H1 (cell line): ENCODE measurements around the gene FAM53A. TPM values are rescaled to one million over a fixed set of nuclear protein-coding genes. Genes with fewer than 3 reads are reported as not detected.

ENCODE experiments used
- CTCF ChIA-PET: fragments of 300-600 bp; sonication (Branson Sonifier 250); formaldehyde crosslinking; loops from one replicate; lab custom pipeline; 2021; ENCODE audit not compliant: partially characterized antibody; lab: Charles Lee
- POLR2A ChIA-PET: fragments of 300-600 bp; sonication (Branson Sonifier 250); formaldehyde crosslinking; loops from one replicate; lab custom pipeline; 2021; ENCODE audit warnings: inconsistent platforms; ENCODE audit not compliant: partially characterized antibody; lab: Charles Lee
- DNase-seq, 2 experiments: peaks; one replicate each; pipeline versions ENCODE4 v3.0.0 to v3.0.0-alpha.2; 2010 to 2022; ENCODE audit warnings: low spot score in 2 of 2, low read depth in 1 of 2, mixed read lengths in 1 of 2
- FAIRE-seq: peaks from 2 replicates; lab custom pipeline; 2011; peaks lifted over from hg19 to GRCh38; lab: Jason Lieb, UNC
- H2AFZ ChIP-seq: 2 replicates; pipeline ENCODE4 v1.8.1; 2012; ENCODE audit warnings: low read length, inconsistent platforms
- H2AK5ac ChIP-seq: 2 replicates; pipeline ENCODE4 v1.6.1; 2013; ENCODE audit warnings: low read depth, low read length
- H2BK120ac ChIP-seq: replicated peaks from 2 replicates; pipeline ENCODE3; 2013; ENCODE audit warnings: low read depth, low read length, inconsistent platforms
- H2BK12ac ChIP-seq: 2 replicates; pipeline ENCODE4 v1.6.1; 2013; ENCODE audit warnings: low read depth, low read length
- H2BK15ac ChIP-seq: 2 replicates; pipeline ENCODE4 v1.6.1; 2013; ENCODE audit warnings: low read length
- H2BK20ac ChIP-seq: 2 replicates; pipeline ENCODE4 v1.6.1; 2013; ENCODE audit warnings: low read length
- H2BK5ac ChIP-seq: 2 replicates; pipeline ENCODE4 v1.6.1; 2013; ENCODE audit warnings: low read depth, low read length
- H3K14ac ChIP-seq: 2 replicates; pipeline ENCODE4 v1.6.1; 2013; ENCODE audit warnings: inconsistent platforms; ENCODE audit not compliant: insufficient read length
- H3K18ac ChIP-seq: 2 replicates; pipeline ENCODE4 v1.6.1; 2013; ENCODE audit warnings: low read length; ENCODE audit errors: extremely low read depth
- H3K23ac ChIP-seq: 2 replicates; pipeline ENCODE4 v1.6.1; 2013; ENCODE audit warnings: inconsistent platforms; ENCODE audit not compliant: insufficient read length
- H3K23me2 ChIP-seq: 2 replicates; pipeline ENCODE4 v1.6.1; 2013; ENCODE audit warnings: low read depth, low read length
- H3K27ac ChIP-seq: 2 replicates; pipeline ENCODE4 v1.6.1; 2011; ENCODE audit warnings: low read depth, low read length, inconsistent platforms
- H3K27me3 ChIP-seq, 4 experiments: replicated peaks in 1 of 4; 1 replicate in 1 of 4; 2 replicates in 3 of 4; pipeline versions ENCODE4 v1.6.1 to v1.8.1; 2011 to 2013; ENCODE audit warnings: low read length in 3 of 4, mild to moderate bottlenecking in 3 of 4, inconsistent platforms in 2 of 4, mixed read lengths in 2 of 4, moderate library complexity in 1 of 4; ENCODE audit not compliant: control insufficient read depth in 3 of 4, insufficient read depth in 3 of 4; ENCODE audit errors: extremely low read depth in 1 of 4
- H3K36me3 ChIP-seq, 4 experiments: 2 replicates each; pipeline versions ENCODE4 v1.6.1 to v1.8.1; 2011 to 2013; ENCODE audit warnings: mild to moderate bottlenecking in 4 of 4, low read length in 3 of 4, moderate library complexity in 2 of 4, control low read depth in 1 of 4, inconsistent platforms in 1 of 4; ENCODE audit not compliant: insufficient read depth in 4 of 4, control insufficient read depth in 2 of 4
- H3K4ac ChIP-seq: replicated peaks from 2 replicates; pipeline ENCODE3; 2013; ENCODE audit warnings: low read length, low read depth, mixed read lengths, inconsistent platforms; ENCODE audit not compliant: insufficient read length
- H3K4me1 ChIP-seq, 4 experiments: replicated peaks in 1 of 4; 1 replicate in 1 of 4; 2 replicates in 3 of 4; pipeline versions ENCODE4 v1.6.1 to v1.8.1; 2011 to 2013; ENCODE audit warnings: low read length in 3 of 4, inconsistent platforms in 2 of 4, mixed read lengths in 1 of 4; ENCODE audit not compliant: insufficient read depth in 4 of 4, control insufficient read depth in 3 of 4
- H3K4me2 ChIP-seq, 2 experiments: 2 replicates each; pipeline versions ENCODE4 v1.6.1 to v1.8.1; 2011 to 2013; ENCODE audit warnings: low read depth in 2 of 2, low read length in 2 of 2, control low read depth in 1 of 2, inconsistent platforms in 1 of 2, mild to moderate bottlenecking in 1 of 2; ENCODE audit not compliant: insufficient read depth in 1 of 2
- H3K4me3 ChIP-seq, 4 experiments: fragments of 200-600, 300-600 bp in 1 of 4; sonication (generic), shearing (Covaris generic), sonication (Bioruptor Twin) in 1 of 4; 2 replicates each; pipeline versions ENCODE4 v1.5.1 to v1.8.1; 2011 to 2016; ENCODE audit warnings: low read length in 4 of 4, low read depth in 3 of 4, control low read depth in 2 of 4, inconsistent platforms in 2 of 4, mild to moderate bottlenecking in 2 of 4, mixed read lengths in 1 of 4, moderate library complexity in 1 of 4; ENCODE audit not compliant: insufficient read depth in 2 of 4; ENCODE audit errors: extremely low read depth in 1 of 4
- H3K56ac ChIP-seq: replicated peaks from 2 replicates; pipeline ENCODE3; 2013; ENCODE audit warnings: low read depth, mild to moderate bottlenecking, mixed read lengths, low read length, inconsistent platforms; ENCODE audit not compliant: insufficient read length
- H3K79me1 ChIP-seq: 2 replicates; pipeline ENCODE4 v1.6.1; 2013; ENCODE audit warnings: low read depth, low read length, control low read depth
- H3K79me2 ChIP-seq, 2 experiments: 2 replicates each; pipeline versions ENCODE4 v1.6.1 to v1.8.1; 2012 to 2013; ENCODE audit warnings: low read length in 2 of 2, mild to moderate bottlenecking in 2 of 2, inconsistent platforms in 1 of 2; ENCODE audit not compliant: insufficient read depth in 2 of 2, control insufficient read depth in 1 of 2
- H3K9ac ChIP-seq, 4 experiments: replicated peaks in 1 of 4; 1 replicate in 1 of 4; 2 replicates in 3 of 4; pipeline versions ENCODE4 v1.6.1 to v1.8.1; 2011 to 2013; ENCODE audit warnings: low read depth in 3 of 4, low read length in 3 of 4, control low read depth in 2 of 4, mild to moderate bottlenecking in 2 of 4, moderate library complexity in 2 of 4, inconsistent platforms in 1 of 4; ENCODE audit errors: extremely low read depth in 1 of 4
- H3K9me3 ChIP-seq, 2 experiments: 2 replicates each; pipeline versions ENCODE4 v1.6.1 to v1.8.1; 2012 to 2013; ENCODE audit warnings: mild to moderate bottlenecking in 2 of 2, moderate library complexity in 2 of 2, control low read depth in 1 of 2, inconsistent platforms in 1 of 2, low read depth in 1 of 2, low read length in 1 of 2, mixed read lengths in 1 of 2; ENCODE audit not compliant: insufficient read depth in 2 of 2
- H4K20me1 ChIP-seq, 2 experiments: replicated peaks in 1 of 2; 2 replicates each; pipeline versions ENCODE3 to v1.8.1; 2011 to 2013; ENCODE audit warnings: inconsistent platforms in 2 of 2, low read length in 2 of 2, mild to moderate bottlenecking in 1 of 2; ENCODE audit not compliant: insufficient read depth in 2 of 2, control insufficient read depth in 1 of 2
- H4K5ac ChIP-seq: 2 replicates; pipeline ENCODE4 v1.6.1; 2013; ENCODE audit warnings: low read length, low read depth, mixed read lengths, inconsistent platforms; ENCODE audit not compliant: insufficient read length
- H4K8ac ChIP-seq: 2 replicates; pipeline ENCODE4 v1.8.0; 2013; ENCODE audit warnings: mild to moderate bottlenecking, moderate library complexity, low read length, inconsistent platforms; ENCODE audit not compliant: insufficient read depth; ENCODE audit errors: extremely low read depth
- H4K91ac ChIP-seq: replicated peaks from 2 replicates; pipeline ENCODE3; 2013; ENCODE audit warnings: low read length, mixed read lengths, inconsistent platforms; ENCODE audit not compliant: insufficient read length
- ASH2L ChIP-seq: fragments of 200-600, 300-600 bp; sonication (generic); IDR thresholded peaks from one replicate; pipeline ENCODE4 v1.7.1; 2017; ENCODE audit warnings: low read length
- CEBPB ChIP-seq: IDR thresholded peaks from 2 replicates; pipeline ENCODE4 v1.6.1; 2012; ENCODE audit warnings: low read depth, low read length
- CTCF ChIP-seq, 3 experiments: IDR thresholded peaks; 1 replicate in 2 of 3; 2 replicates in 1 of 3; pipeline versions ENCODE4 v1.5.1 to v1.6.1; 2011; ENCODE audit warnings: low read length in 3 of 3, mild to moderate bottlenecking in 3 of 3, inconsistent platforms in 2 of 3, low read depth in 1 of 3, moderate library complexity in 1 of 3; ENCODE audit not compliant: insufficient read depth in 1 of 3; ENCODE audit errors: control extremely low read depth in 1 of 3
- HDAC2 ChIP-seq, 2 experiments: fragments of 300-600 bp in 1 of 2; sonication (generic) in 1 of 2; IDR thresholded peaks; 2 replicates each; pipeline ENCODE4 v1.6.1; 2011 to 2012; ENCODE audit warnings: low read depth in 2 of 2, low read length in 2 of 2, mild to moderate bottlenecking in 2 of 2, moderate library complexity in 2 of 2, borderline replicate concordance in 1 of 2, inconsistent platforms in 1 of 2
- JUND ChIP-seq: IDR thresholded peaks from 2 replicates; pipeline ENCODE4 v1.6.1; 2011; ENCODE audit warnings: mild to moderate bottlenecking, improper control_type of control experiment, low read length
- NRF1 ChIP-seq: IDR thresholded peaks from 2 replicates; pipeline ENCODE4 v1.6.1; 2011; ENCODE audit warnings: mild to moderate bottlenecking, low read depth, low read length, improper control_type of control experiment
- POLR2AphosphoS5 ChIP-seq: IDR thresholded peaks from 2 replicates; pipeline ENCODE4 v1.6.1; 2011; ENCODE audit warnings: low read depth, low read length
- POU5F1 ChIP-seq: IDR thresholded peaks from 2 replicates; pipeline ENCODE4 v1.6.1; 2011; ENCODE audit warnings: low read depth, mild to moderate bottlenecking, low read length, moderate library complexity
- RNF2 ChIP-seq: fragments of 200-900, 300-1000 bp; sonication (generic); IDR thresholded peaks from 2 replicates; pipeline ENCODE4 v1.7.1; 2016; ENCODE audit warnings: borderline replicate concordance, low read depth, mild to moderate bottlenecking, antibody characterized with exemption, low read length; ENCODE audit not compliant: poor library complexity, severe bottlenecking; ENCODE audit errors: missing control alignments
- SP2 ChIP-seq: IDR thresholded peaks from 2 replicates; pipeline ENCODE4 v1.6.1; 2012; ENCODE audit warnings: mild to moderate bottlenecking, low read length, inconsistent platforms
- TCF12 ChIP-seq: IDR thresholded peaks from 2 replicates; pipeline ENCODE4 v1.6.1; 2011; ENCODE audit warnings: low read depth, mild to moderate bottlenecking, low read length
- WGBS, 2 experiments: shearing (Covaris generic) in 1 of 2; methylation state at CpG; one replicate each; pipeline versions ENCODE4 v1.1.6 to v1.1.7; 2013 to 2015; ENCODE audit warnings: low lambda C conversion rate in 2 of 2, mixed read lengths in 2 of 2, inconsistent platforms in 1 of 2, low coverage in 1 of 2, missing lambda C conversion rate in 1 of 2; ENCODE audit not compliant: insufficient replicate concordance in 2 of 2, insufficient coverage in 1 of 2, insufficient read length in 1 of 2; ENCODE audit errors: extremely low coverage in 1 of 2, missing lambda C conversion rate in 1 of 2; 5-methylcytosine and 5-hydroxymethylcytosine counted together
- polyA plus RNA-seq, 7 experiments: library from polyadenylated mRNA; depleted of rRNA in 3 of 7; stranded (reverse) in 5 of 7; unstranded in 2 of 7; fragments of >200 nt in 5 of 7; fragments of 200-250 nt in 2 of 7; gene quantifications; 1 replicate in 5 of 7; 2 replicates in 1 of 7; 4 replicates in 1 of 7; pipeline versions ENCODE4 v1.2.1 to v1.2.3, GENCODE V29; 2011 to 2013; ENCODE audit warnings: missing spikeins in 2 of 7, mixed read lengths in 2 of 7
- total RNA-seq: library from RNA; stranded (reverse); fragmentation: NEBNext Ultra II Directional; extraction: Animal tissue kit (Norgen Biotek cat#: 25700); gene quantifications from 2 replicates; pipeline ENCODE4 v1.2.1, GENCODE V29; 2021

Gene FAM53A
- total and polyA plus RNA-seq, 2 of the 8 experiments (the other 6 are each of a cell fraction or from before 2014, with no cell fraction given) = 1.9 to 2.0 TPM

- Histone ChIP-seq H3K27me3 (no peaks in the 10 kb centered on the region), H3K9ac (no peak overlapping the region), H3K23ac (no peak overlapping the region), H2AK5ac (no peak overlapping the region), H2BK5ac (no peak overlapping the region), H4K8ac (peak overlapping the region; percentile 57; the same call in 1 of the 2 replicates), H2BK12ac (no peak overlapping the region), H2BK120ac (no peak overlapping the region), H3K27ac (no peak overlapping the region), H3K36me3 (no peaks in the 10 kb centered on the region), H2AFZ (no peak overlapping the region), H3K18ac (no peak overlapping the region), H3K56ac (no peak overlapping the region), H4K5ac (no peak overlapping the region), H3K4me2 (no peak overlapping the region), H3K14ac (no peak overlapping the region), H2BK15ac (no peak overlapping the region), H4K91ac (no peak overlapping the region), H4K20me1 (no peaks in the 10 kb centered on the region), H3K23me2 (no peaks in the 10 kb centered on the region), H3K79me2 (no peaks in the 10 kb centered on the region), H3K4me3 (no peak overlapping the region), H3K9me3 (no peaks in the 10 kb centered on the region), H3K79me1 (no peaks in the 10 kb centered on the region), H3K4me1 (peaks cover 0 to 4% (median 3%) of the 10 kb centered on the region in 4 experiments; a peak in 1 of 7 replicates), H2BK20ac (no peak overlapping the region), H3K4ac (no peak overlapping the region)
- DNase-seq = no peak
- FAIRE-seq = no peak
- 87% methylated on average over 14 of the region's 16 CpGs; no CpG with 5 or more reads in 1 of the 2 experiments for WGBS, 2 experiments
- POLR2A ChIA-PET = no interaction called here
- CTCF ChIA-PET = interaction anchor here (0.6 to 1.4 kb wide), 3 partner anchors 11 to 410 kb away, joined by 3 to 4 read pairs (median 3); no protein-coding TSS in a partner anchor
- TF ChIP-seq RNF2 (no peak), TCF12 (no peak), POU5F1 (no peak), ASH2L (no peak), CTCF (IDR thresholded peaks at IDR 0.05; ENCODE audit: control extremely low read depth in 1 of 3, insufficient read depth in 1 of 3, low read depth in 1 of 3, low read length in 3 of 3) (no peak), SP2 (no peak), POLR2AphosphoS5 (no peak), HDAC2 (IDR thresholded peaks at IDR 0.05; ENCODE audit: borderline replicate concordance in 1 of 2, low read depth in 2 of 2, low read length in 2 of 2) (no peak), JUND (no peak), NRF1 (no peak), CEBPB (no peak)
Measured at GRCh38 chr4:1640190-1640589, 43.9 kb downstream of the FAM53A start.
